Ishikawa (cell line): ENCODE data around the gene MAP1B.

ENCODE experiments used
- MAX ChIP-seq: IDR thresholded peaks from 2 replicates; pipeline ENCODE4 v1.6.1; 2012
- TAF1 ChIP-seq: IDR thresholded peaks from 2 replicates; pipeline ENCODE4 v1.6.1; 2012; ENCODE audit warnings: low read depth, mild to moderate bottlenecking
- TCF12 ChIP-seq: IDR thresholded peaks from 2 replicates; pipeline ENCODE4 v1.6.1; 2012; ENCODE audit warnings: low read depth
- YY1 ChIP-seq: IDR thresholded peaks from 2 replicates; pipeline ENCODE4 v1.6.1; 2012; ENCODE audit warnings: low read depth

GRCh38 chr5:72223371-72223770, 116.1 kb downstream of the MAP1B start:
- TF ChIP-seq MAX = no peak
- TF ChIP-seq TAF1 = no peak
- TF ChIP-seq TCF12 = no peak
- TF ChIP-seq YY1 = no peak
